Measurements from ENCODE around the gene TENT5C.

Gene TENT5C

DNA sequence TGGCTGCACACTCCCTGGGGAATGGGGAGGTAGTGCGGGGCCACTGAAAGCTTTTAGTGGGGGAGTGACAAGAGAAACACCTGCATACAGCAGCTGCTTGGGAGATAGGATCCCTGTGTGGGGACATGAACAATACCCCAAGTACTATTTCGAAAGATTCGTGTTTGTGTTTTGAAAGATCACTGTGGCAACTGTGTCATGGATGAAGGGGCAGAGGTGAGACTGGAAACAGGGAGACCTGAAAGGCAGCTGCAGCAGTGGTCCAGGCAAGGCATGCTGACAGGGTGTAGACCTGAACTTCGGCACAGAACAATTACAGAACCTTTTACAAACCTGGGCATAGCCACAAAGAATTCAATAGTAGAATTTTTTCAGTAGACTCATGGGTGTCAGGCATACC lies 32.9 kb downstream of the TENT5C start:
- Histone ChIP-seq H3K9me2 (replicated peaks; ENCODE audit: control insufficient read depth, low read length) (no peaks in the 10 kb centered on the region), H3F3A (ENCODE audit: control insufficient read depth, insufficient read depth) (no peaks in the 10 kb centered on the region), H3K27ac (ENCODE audit: low read depth, low read length) (no peak overlapping the region), H3K36me3 (ENCODE audit: control insufficient read depth, low read length) (no peaks in the 10 kb centered on the region), H3K27me3 (ENCODE audit: control insufficient read depth, low read length) (0 out of 2 replicates have a peak, but pooled peaks cover 10% of the 10 kb centered on the region), H3K4me1 (ENCODE audit: control insufficient read depth, low read length) (peaks cover 35% of the 10 kb centered on the region), H3K79me2 (ENCODE audit: control insufficient read depth, low read length) (no peaks in the 10 kb centered on the region), H3K4me3 (ENCODE audit: low read length) (no peak overlapping the region), H3K9me3 (ENCODE audit: control insufficient read depth, insufficient read depth, low read length) (no peaks in the 10 kb centered on the region), H3K4me2 (ENCODE audit: low read length) (no peak overlapping the region), H4K20me1 (ENCODE audit: control insufficient read depth, insufficient read depth, low read depth, low read length) (no peaks in the 10 kb centered on the region)
- no peak for TF ChIP-seq EZH2phosphoT487 (IDR thresholded peaks at IDR 0.05; ENCODE audit: borderline replicate concordance, low read length)
- TF ChIP-seq, protein P1, sequence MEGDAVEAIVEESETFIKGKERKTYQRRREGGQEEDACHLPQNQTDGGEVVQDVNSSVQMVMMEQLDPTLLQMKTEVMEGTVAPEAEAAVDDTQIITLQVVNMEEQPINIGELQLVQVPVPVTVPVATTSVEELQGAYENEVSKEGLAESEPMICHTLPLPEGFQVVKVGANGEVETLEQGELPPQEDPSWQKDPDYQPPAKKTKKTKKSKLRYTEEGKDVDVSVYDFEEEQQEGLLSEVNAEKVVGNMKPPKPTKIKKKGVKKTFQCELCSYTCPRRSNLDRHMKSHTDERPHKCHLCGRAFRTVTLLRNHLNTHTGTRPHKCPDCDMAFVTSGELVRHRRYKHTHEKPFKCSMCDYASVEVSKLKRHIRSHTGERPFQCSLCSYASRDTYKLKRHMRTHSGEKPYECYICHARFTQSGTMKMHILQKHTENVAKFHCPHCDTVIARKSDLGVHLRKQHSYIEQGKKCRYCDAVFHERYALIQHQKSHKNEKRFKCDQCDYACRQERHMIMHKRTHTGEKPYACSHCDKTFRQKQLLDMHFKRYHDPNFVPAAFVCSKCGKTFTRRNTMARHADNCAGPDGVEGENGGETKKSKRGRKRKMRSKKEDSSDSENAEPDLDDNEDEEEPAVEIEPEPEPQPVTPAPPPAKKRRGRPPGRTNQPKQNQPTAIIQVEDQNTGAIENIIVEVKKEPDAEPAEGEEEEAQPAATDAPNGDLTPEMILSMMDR (IDR thresholded peaks at IDR 0.05; ENCODE audit: low read depth, low read length, poor library complexity, severe bottlenecking), result no peak

DNA sequence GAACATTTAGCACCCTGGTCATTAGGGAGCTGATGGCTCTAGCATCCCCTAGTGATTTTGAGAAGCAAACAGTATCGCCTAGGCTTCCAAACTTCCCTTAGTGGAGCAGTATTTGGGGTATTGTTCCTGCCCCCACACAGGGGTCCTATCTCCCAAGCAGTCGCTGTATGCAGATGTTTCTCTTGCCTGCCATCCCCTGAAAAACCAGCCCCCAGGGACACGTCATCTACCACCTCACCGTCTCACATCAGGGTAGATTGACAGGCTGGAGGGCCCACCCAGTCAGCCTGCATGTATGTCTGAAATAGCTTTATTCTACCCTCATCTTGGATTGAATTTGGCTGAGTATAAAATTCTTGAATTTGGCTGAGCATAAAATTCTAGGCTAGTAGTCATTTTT lies 33.9 kb downstream of the TENT5C start:
- no peaks in the 10 kb centered on the region for H3K36me3 ChIP-seq (ENCODE audit: control insufficient read depth, low read length)
- H3K27me3 ChIP-seq (ENCODE audit: control insufficient read depth, low read length), result 0 out of 2 replicates have a peak, but pooled peaks cover 10% of the 10 kb centered on the region
- H3K4me3 ChIP-seq (ENCODE audit: low read length), result no peak overlapping the region
- H3F3A ChIP-seq (ENCODE audit: control insufficient read depth, insufficient read depth), result no peaks in the 10 kb centered on the region
- H3K27ac ChIP-seq (ENCODE audit: low read depth, low read length), result no peak overlapping the region
- H4K20me1 ChIP-seq (ENCODE audit: control insufficient read depth, insufficient read depth, low read depth, low read length), result no peaks in the 10 kb centered on the region
- no peaks in the 10 kb centered on the region for H3K9me2 ChIP-seq (replicated peaks; ENCODE audit: control insufficient read depth, low read length)
- peaks cover 35% of the 10 kb centered on the region for H3K4me1 ChIP-seq (ENCODE audit: control insufficient read depth, low read length)
- no peak overlapping the region for H3K4me2 ChIP-seq (ENCODE audit: low read length)
- H3K9me3 ChIP-seq (ENCODE audit: control insufficient read depth, insufficient read depth, low read length), result no peaks in the 10 kb centered on the region
- H3K79me2 ChIP-seq (ENCODE audit: control insufficient read depth, low read length), result no peaks in the 10 kb centered on the region
- no peak for TF ChIP-seq EZH2phosphoT487 (IDR thresholded peaks at IDR 0.05; ENCODE audit: borderline replicate concordance, low read length)
- TF ChIP-seq, protein P1 (IDR thresholded peaks at IDR 0.05; ENCODE audit: low read depth, low read length, poor library complexity, severe bottlenecking), result no peak

DNA sequence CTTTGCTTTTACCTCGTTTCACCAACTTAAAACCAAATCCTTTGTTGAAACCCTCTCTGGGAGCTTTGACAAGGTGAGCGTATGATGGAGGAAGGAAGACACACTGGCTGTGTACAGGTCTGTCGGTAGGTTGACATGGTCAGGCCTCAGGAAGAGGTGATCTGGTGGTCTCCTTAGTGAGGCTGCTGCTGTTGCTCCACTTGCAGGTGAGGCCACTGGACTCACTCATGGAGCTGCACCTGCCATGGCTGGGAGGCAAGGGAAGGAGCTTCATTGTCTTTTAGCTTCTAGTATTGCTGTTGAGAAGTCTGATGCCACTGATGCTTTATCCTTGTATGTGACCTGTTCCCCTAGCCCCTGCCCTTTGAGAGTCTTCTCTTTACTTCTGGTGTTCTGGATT lies 35.7 kb downstream of the TENT5C start:
- Histone ChIP-seq H3K79me2 (ENCODE audit: control insufficient read depth, low read length) (no peaks in the 10 kb centered on the region), H3K27me3 (ENCODE audit: control insufficient read depth, low read length) (0 out of 2 replicates have a peak, but pooled peaks cover 10% of the 10 kb centered on the region), H3F3A (ENCODE audit: control insufficient read depth, insufficient read depth) (no peaks in the 10 kb centered on the region), H3K9me3 (ENCODE audit: control insufficient read depth, insufficient read depth, low read length) (no peaks in the 10 kb centered on the region), H3K9me2 (replicated peaks; ENCODE audit: control insufficient read depth, low read length) (no peaks in the 10 kb centered on the region), H3K4me1 (ENCODE audit: control insufficient read depth, low read length) (peaks cover 24% of the 10 kb centered on the region), H3K27ac (ENCODE audit: low read depth, low read length) (no peak overlapping the region), H4K20me1 (ENCODE audit: control insufficient read depth, insufficient read depth, low read depth, low read length) (no peaks in the 10 kb centered on the region), H3K4me3 (ENCODE audit: low read length) (no peak overlapping the region), H3K36me3 (ENCODE audit: control insufficient read depth, low read length) (no peaks in the 10 kb centered on the region), H3K4me2 (ENCODE audit: low read length) (no peak overlapping the region)
- TF ChIP-seq, protein P1 (IDR thresholded peaks at IDR 0.05; ENCODE audit: low read depth, low read length, poor library complexity, severe bottlenecking), result no peak
- no peak for TF ChIP-seq EZH2phosphoT487 (IDR thresholded peaks at IDR 0.05; ENCODE audit: borderline replicate concordance, low read length)

All from DOHH2 (cell line).